Karpas-422 (cell line): ENCODE data around the gene ADORA2B. TPM values are rescaled to one million over a fixed set of nuclear protein-coding genes. Genes with fewer than 3 reads are reported as not detected.
"Not testable (repeated sequence)": the region's sequence is repeated elsewhere in the genome, so short reads cannot be mapped to it uniquely, and the experiment has no call there.

ENCODE experiments used
- DNase-seq: peaks from one replicate; pipeline ENCODE4 v3.0.0-alpha.2; 2015
- H2AFZ ChIP-seq: fragments of 200-600 bp; sonication (generic); 2 replicates; pipeline ENCODE4 v1.6.1; 2014; ENCODE audit warnings: antibody characterized with exemption, low read length, mixed read lengths
- H3K27ac ChIP-seq: fragments of 200-600 bp; sonication (generic); 2 replicates; pipeline ENCODE4 v1.5.1; 2014; ENCODE audit warnings: mild to moderate bottlenecking, low read length, moderate library complexity
- H3K27me3 ChIP-seq: fragments of 200-600 bp; sonication (generic); 2 replicates; pipeline ENCODE4 v1.6.1; 2014; ENCODE audit warnings: low read length, mixed read lengths
- H3K36me3 ChIP-seq: fragments of 200-600 bp; sonication (generic); 2 replicates; pipeline ENCODE4 v1.6.1; 2014; ENCODE audit warnings: low read length, mixed read lengths; ENCODE audit not compliant: insufficient read depth
- H3K4me1 ChIP-seq: fragments of 200-600 bp; sonication (generic); 2 replicates; pipeline ENCODE4 v1.6.1; 2014; ENCODE audit warnings: mild to moderate bottlenecking, low read length, mixed read lengths
- H3K4me2 ChIP-seq: fragments of 200-600 bp; sonication (generic); 2 replicates; pipeline ENCODE4 v1.6.1; 2014; ENCODE audit warnings: low read length, low read depth, mild to moderate bottlenecking; ENCODE audit not compliant: poor library complexity, severe bottlenecking
- H3K4me3 ChIP-seq: fragments of 200-600 bp; sonication (generic); 2 replicates; pipeline ENCODE4 v1.5.1; 2014; ENCODE audit warnings: mild to moderate bottlenecking, antibody characterized with exemption, low read length, mixed read lengths
- H3K79me2 ChIP-seq: fragments of 200-600 bp; sonication (generic); 2 replicates; pipeline ENCODE4 v1.6.1; 2014; ENCODE audit warnings: mild to moderate bottlenecking, low read length, mixed read lengths
- H3K9ac ChIP-seq: fragments of 200-600 bp; sonication (generic); 2 replicates; pipeline ENCODE4 v1.6.0; 2014; ENCODE audit warnings: low read length
- H3K9me2 ChIP-seq: fragments of 200-600 bp; sonication (generic), shearing (Covaris generic); replicated peaks from 2 replicates; pipeline ENCODE4 v1.6.0; 2014; ENCODE audit warnings: mild to moderate bottlenecking, low read length, moderate library complexity; ENCODE audit not compliant: insufficient read depth
- H3K9me3 ChIP-seq: fragments of 300-700, 200-600 bp; sonication (generic); 2 replicates; pipeline ENCODE4 v1.6.1; 2014; ENCODE audit warnings: low read length, mixed read lengths
- H4K20me1 ChIP-seq: fragments of 200-600 bp; sonication (generic); 2 replicates; pipeline ENCODE4 v1.6.1; 2014; ENCODE audit warnings: mild to moderate bottlenecking, antibody characterized with exemption, low read length, low read depth; ENCODE audit not compliant: insufficient read depth
- total RNA-seq: library from RNA; depleted of rRNA; stranded (reverse); fragments of >200 nt; shearing (Covaris generic); gene quantifications from 2 replicates; pipeline ENCODE4 v1.2.3, GENCODE V29; 2014; ENCODE audit warnings: low replicate concordance

Gene ADORA2B
- total RNA-seq, 1 experiment from 2014 or later, result not detected

DNA sequence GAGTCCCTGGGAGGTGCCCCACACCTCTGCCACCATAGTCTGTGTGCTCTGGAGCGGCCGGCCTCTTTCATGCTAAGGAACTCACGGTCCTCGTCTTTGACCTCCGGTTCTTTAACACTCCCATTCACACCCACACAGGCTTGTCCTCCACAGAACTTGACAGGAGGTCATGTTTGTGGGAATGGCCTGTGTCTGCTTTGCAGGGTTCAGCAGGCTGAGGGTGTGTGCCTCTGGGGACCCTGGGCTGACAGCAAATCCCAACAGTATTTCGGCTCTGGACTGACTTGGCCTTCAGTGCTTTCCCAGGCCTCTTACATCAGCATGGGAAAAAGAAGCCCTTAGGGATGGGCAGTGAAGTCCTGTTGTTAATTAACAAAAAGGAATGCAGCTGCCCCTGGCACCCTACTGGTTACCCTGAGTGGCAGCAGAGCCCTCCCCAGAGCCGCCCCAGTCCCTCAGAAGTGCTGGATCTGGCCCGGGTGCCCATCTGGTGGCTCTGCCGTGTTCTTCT is 35.4 kb upstream of the ADORA2B start:
- Histone ChIP-seq H2AFZ (no peak overlapping the region), H3K9me3 (no peaks in the 10 kb centered on the region), H3K36me3 (no peaks in the 10 kb centered on the region), H3K9me2 (no peaks in the 10 kb centered on the region), H3K4me2 (no peak overlapping the region), H4K20me1 (no peaks in the 10 kb centered on the region), H3K79me2 (no peaks in the 10 kb centered on the region), H3K4me3 (no peak overlapping the region), H3K4me1 (no peaks in the 10 kb centered on the region), H3K9ac (no peak overlapping the region), H3K27ac (no peak overlapping the region), H3K27me3 (no peaks in the 10 kb centered on the region)
- DNase-seq, result no peak

DNA sequence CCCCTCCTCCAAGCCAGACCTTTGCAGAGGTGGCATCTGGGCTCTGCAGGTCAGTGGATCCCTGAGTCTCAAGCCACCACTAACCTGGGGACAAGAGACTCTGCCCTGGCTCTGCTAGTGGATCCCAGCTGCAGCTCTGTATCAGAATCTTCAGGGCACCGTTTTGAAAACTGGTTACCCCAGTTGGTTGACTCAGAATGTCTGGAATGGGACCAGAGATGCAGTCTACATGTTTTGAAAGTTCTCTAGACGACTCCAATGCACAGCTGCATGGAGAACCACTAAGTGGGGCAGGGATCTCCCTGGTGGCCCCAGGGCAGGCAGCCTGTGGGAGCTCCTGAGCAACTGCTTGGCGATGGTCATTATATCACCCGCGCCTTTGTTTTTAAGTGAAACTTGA is 34.1 kb upstream of the ADORA2B start:
- DNase-seq, result no peak

DNA sequence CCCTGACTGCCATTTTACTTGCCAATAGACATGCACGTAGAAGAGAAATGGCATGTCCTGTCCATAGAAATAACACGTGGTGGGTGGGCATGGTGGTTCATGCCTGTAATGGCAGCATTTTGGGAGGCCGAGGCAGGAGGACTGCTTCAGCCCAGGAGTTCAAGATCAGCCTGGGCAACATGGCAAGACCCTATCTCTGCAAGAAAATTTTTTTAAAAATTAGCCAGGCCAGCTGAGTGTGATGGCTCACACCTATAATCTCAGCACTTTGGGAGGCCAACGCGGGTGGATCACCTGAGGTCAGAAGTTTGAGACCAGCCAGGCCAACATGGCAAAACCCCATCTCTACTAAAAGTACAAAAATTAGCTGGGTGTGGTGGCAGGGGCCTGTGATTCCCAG is 33.2 kb upstream of the ADORA2B start:
- not testable (repeated sequence) for H3K9me3 ChIP-seq, H3K36me3 ChIP-seq, H2AFZ ChIP-seq, DNase-seq, H3K4me3 ChIP-seq, H3K9me2 ChIP-seq, H3K27ac ChIP-seq, H3K27me3 ChIP-seq, H3K9ac ChIP-seq, H3K4me1 ChIP-seq, H4K20me1 ChIP-seq, H3K79me2 ChIP-seq, H3K4me2 ChIP-seq

More for the DNA sequence above, 34.1 kb upstream of the ADORA2B start:
- Histone ChIP-seq H3K9ac (no peak overlapping the region), H3K4me2 (no peak overlapping the region), H3K9me3 (no peaks in the 10 kb centered on the region), H3K4me1 (no peaks in the 10 kb centered on the region), H4K20me1 (no peaks in the 10 kb centered on the region), H3K79me2 (no peaks in the 10 kb centered on the region), H3K36me3 (no peaks in the 10 kb centered on the region), H3K9me2 (no peaks in the 10 kb centered on the region), H3K4me3 (no peak overlapping the region), H3K27ac (no peak overlapping the region), H3K27me3 (no peaks in the 10 kb centered on the region), H2AFZ (no peak overlapping the region)

DNA sequence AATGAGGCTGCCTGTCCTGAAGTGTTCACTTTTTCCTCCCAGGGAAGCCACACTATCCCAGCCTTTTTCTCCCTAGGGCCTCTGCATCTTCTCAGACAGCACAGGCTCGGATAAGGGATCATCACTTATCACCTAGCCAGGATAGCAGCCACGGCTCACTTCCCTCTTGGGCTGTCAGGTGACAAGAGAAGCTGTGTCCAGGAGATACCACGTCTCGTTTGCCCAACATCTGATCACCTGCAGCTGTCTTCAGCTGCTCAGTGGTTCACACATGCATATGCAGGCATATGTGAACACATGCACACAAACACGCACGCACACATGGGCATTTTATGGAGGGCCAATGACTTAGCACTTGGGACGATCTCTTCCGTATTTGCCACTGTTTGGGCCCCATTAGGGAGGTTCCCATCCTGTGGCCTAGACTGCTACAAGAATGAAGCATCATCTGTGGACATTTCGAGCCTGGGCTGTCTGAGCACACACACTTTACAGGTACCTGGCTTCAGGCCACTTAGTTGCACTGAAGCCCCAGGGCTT is 32.4 kb upstream of the ADORA2B start:
- Histone ChIP-seq H4K20me1 (no peaks in the 10 kb centered on the region), H2AFZ (no peak overlapping the region), H3K9me3 (no peaks in the 10 kb centered on the region), H3K36me3 (no peaks in the 10 kb centered on the region), H3K27ac (no peak overlapping the region), H3K4me1 (no peaks in the 10 kb centered on the region), H3K9me2 (no peaks in the 10 kb centered on the region), H3K9ac (no peak overlapping the region), H3K4me2 (no peak overlapping the region), H3K79me2 (no peaks in the 10 kb centered on the region), H3K27me3 (no peaks in the 10 kb centered on the region), H3K4me3 (no peak overlapping the region)
- DNase-seq, result no peak

DNA sequence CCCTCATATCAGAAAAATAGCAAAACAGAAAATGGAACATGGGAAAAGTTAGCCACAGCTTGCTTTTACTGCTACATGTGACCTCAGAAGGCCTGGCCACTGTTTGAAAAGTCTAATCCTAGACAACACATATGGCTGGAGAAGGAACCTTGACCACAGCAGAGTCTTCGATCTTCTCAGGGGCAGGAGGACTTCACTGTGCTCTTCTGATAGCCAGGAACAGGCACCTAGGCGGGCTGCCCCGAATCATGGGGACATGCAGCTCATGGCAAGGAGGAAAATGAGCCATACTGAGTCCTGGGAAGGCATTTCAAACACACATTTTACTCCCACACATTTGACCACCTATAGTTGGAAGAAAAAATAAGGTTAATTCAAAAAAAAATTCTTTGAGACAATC is 31.1 kb upstream of the ADORA2B start:
- no peaks in the 10 kb centered on the region for H3K9me3 ChIP-seq
- no peak overlapping the region for H3K9ac ChIP-seq
- H3K27ac ChIP-seq, result no peak overlapping the region
- no peaks in the 10 kb centered on the region for H4K20me1 ChIP-seq
- H3K4me2 ChIP-seq, result no peak overlapping the region
- no peak for DNase-seq
- H3K27me3 ChIP-seq, result no peaks in the 10 kb centered on the region
- no peaks in the 10 kb centered on the region for H3K4me1 ChIP-seq
- no peaks in the 10 kb centered on the region for H3K9me2 ChIP-seq
- no peak overlapping the region for H2AFZ ChIP-seq
- no peak overlapping the region for H3K4me3 ChIP-seq
- H3K36me3 ChIP-seq, result no peaks in the 10 kb centered on the region
- H3K79me2 ChIP-seq, result no peaks in the 10 kb centered on the region

DNA sequence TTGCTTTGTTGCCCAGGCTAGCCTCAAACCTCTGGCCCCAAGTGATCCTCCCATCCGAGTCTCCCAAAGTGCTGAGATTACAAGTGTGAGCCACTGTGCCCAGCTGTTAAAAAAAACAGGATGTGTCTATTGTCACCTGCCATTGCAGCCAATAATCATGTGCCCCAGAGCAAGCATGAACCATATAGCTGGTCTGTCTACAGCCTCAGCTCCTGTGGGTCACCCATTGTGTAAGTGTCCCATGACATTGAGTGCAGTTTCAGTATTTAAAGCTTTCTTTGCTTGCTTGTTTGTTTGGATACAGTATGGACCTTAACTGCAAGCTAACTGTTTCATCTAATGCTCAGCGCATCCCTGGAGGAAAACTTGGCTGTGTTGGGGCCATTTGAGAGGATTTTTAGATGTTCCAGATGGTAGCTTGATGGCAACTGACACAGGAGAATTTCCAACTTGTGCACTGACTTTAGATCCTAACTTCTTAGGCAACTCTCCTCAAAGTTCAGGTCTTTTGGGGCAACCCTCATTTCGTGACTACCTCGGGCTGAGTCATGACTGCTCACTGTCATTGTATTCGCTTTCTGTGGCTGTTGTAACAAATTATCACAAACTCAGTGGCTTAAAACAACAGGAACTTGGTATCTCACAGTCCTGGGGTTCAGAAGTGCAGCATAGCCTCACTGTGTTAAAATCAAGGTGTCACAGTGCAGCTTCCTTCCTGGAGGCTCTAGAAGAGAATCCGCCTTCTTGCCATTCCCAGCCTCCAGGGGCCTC is 30.3 kb upstream of the ADORA2B start:
- no peaks in the 10 kb centered on the region for H3K27me3 ChIP-seq
- no peak overlapping the region for H3K27ac ChIP-seq
- no peaks in the 10 kb centered on the region for H3K9me2 ChIP-seq
- no peak overlapping the region for H3K4me2 ChIP-seq
- H3K36me3 ChIP-seq, result no peaks in the 10 kb centered on the region
- H3K79me2 ChIP-seq, result no peaks in the 10 kb centered on the region
- no peak for DNase-seq
- H4K20me1 ChIP-seq, result no peaks in the 10 kb centered on the region
- H3K9ac ChIP-seq, result no peak overlapping the region
- H3K4me1 ChIP-seq, result no peaks in the 10 kb centered on the region
- no peak overlapping the region for H2AFZ ChIP-seq
- H3K4me3 ChIP-seq, result no peak overlapping the region
- no peaks in the 10 kb centered on the region for H3K9me3 ChIP-seq

DNA sequence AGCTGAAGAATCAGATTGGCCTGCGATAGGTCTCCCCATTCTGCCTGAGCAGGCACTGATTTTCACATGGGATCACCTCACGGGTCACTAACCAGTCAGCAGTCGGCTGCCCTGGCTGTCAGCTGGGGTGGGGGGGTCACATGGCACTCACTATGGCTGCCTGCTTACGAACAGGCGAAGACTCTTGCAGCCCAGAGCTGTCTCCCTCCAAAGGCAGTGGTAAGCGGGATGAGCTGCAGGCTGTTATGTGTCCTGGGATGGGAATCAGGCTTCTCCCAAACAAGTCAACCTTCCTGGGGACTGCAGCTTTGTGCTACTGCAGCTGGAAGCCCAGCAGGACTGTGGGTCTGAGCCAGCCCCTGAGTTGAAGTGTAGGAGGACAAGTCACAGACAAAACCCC is 29.0 kb upstream of the ADORA2B start:
- no peak overlapping the region for H3K9ac ChIP-seq
- no peaks in the 10 kb centered on the region for H3K9me3 ChIP-seq
- no peak overlapping the region for H3K4me2 ChIP-seq
- H3K4me3 ChIP-seq, result no peak overlapping the region
- DNase-seq, result no peak
- H3K9me2 ChIP-seq, result no peaks in the 10 kb centered on the region
- H3K36me3 ChIP-seq, result no peaks in the 10 kb centered on the region
- no peaks in the 10 kb centered on the region for H4K20me1 ChIP-seq
- no peaks in the 10 kb centered on the region for H3K79me2 ChIP-seq
- no peaks in the 10 kb centered on the region for H3K4me1 ChIP-seq
- H2AFZ ChIP-seq, result no peak overlapping the region
- no peaks in the 10 kb centered on the region for H3K27me3 ChIP-seq
- no peak overlapping the region for H3K27ac ChIP-seq

DNA sequence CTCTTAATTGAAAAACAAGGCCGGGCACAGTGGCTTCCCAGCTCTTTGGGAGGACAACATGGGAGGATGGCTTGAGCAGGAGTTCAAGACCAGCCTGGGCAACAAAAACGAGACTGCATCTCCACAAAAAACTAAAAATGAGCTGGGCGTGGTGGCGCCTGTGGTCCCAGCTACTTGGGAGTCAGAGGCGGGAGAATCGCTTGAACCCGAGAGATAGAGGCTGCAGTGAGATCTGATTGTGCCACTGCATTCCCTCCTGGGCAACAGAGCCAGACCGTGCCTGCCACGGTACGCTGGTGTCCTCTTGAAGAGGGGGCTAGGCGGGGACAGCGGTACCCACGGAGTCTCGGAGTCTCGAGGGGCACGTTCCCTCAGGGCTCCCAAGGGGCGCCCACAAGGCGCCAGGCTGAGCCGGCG is 27.9 kb upstream of the ADORA2B start:
- H3K27ac ChIP-seq, result no peak overlapping the region
- H3K9me2 ChIP-seq, result no peaks in the 10 kb centered on the region
- H3K9me3 ChIP-seq, result no peaks in the 10 kb centered on the region
- H3K36me3 ChIP-seq, result no peaks in the 10 kb centered on the region
- DNase-seq, result no peak
- no peak overlapping the region for H3K4me3 ChIP-seq
- H3K9ac ChIP-seq, result no peak overlapping the region
- H3K4me2 ChIP-seq, result no peak overlapping the region
- H3K79me2 ChIP-seq, result no peaks in the 10 kb centered on the region
- H2AFZ ChIP-seq, result no peak overlapping the region
- H3K4me1 ChIP-seq, result no peaks in the 10 kb centered on the region
- no peaks in the 10 kb centered on the region for H3K27me3 ChIP-seq
- H4K20me1 ChIP-seq, result no peaks in the 10 kb centered on the region
